Measurements from ENCODE around the gene EFCAB12. TPM values are rescaled to one million over a fixed set of nuclear protein-coding genes. Genes with fewer than 3 reads are reported as not detected.
"Not testable (repeated sequence)": the region's sequence is repeated elsewhere in the genome, so short reads cannot be mapped to it uniquely, and the experiment has no call there.

Gene EFCAB12
- total and polyA plus RNA-seq, 7 donors: 0.04 to 0.30 TPM; not detected in 5

GRCh38 chr3:129367821-129368220 lies 60.6 kb downstream of the EFCAB12 start:
- Histone ChIP-seq H3K27ac (no peak overlapping the region), H3K4me3 (no peak overlapping the region), H3K9me3 (no peaks in the 10 kb centered on the region), H3K4me1 (no peaks in the 10 kb centered on the region), H3K27me3 (ENCODE audit: insufficient read depth in 3 of 3, low read length in 2 of 3) (peaks cover 0 to 2% (median 0%) of the 10 kb centered on the region in 3 donors), H3K36me3 (ENCODE audit: insufficient read depth in 1 of 2, low read depth in 1 of 2) (no peaks in the 10 kb centered on the region)
- DNase-seq: no peak
- intact Hi-C loops (cut with DNase I): no loop called here
- WGBS, 3 donors: 49 to 67% (median 56%) methylated on average over 5 of the region's 5 CpGs
- ATAC-seq: no peak
- TF ChIP-seq CTCF (IDR thresholded peaks at IDR 0.05): no peak

GRCh38 chr3:129366312-129366831 lies 62.1 kb downstream of the EFCAB12 start:
- 42 to 48% (median 46%) methylated on average over 14 to 16 of the region's 16 CpGs for WGBS, 3 donors
- Histone ChIP-seq H3K9me3 (no peaks in the 10 kb centered on the region), H3K4me3 (no peak overlapping the region), H3K27ac (no peak overlapping the region), H3K4me1 (no peaks in the 10 kb centered on the region), H3K27me3 (ENCODE audit: insufficient read depth in 3 of 3, low read length in 2 of 3) (peaks cover 0 to 2% (median 0%) of the 10 kb centered on the region in 3 donors), H3K36me3 (ENCODE audit: insufficient read depth in 1 of 2, low read depth in 1 of 2) (no peaks in the 10 kb centered on the region)
- DNase-seq (no peak), ATAC-seq (peak in 3 of 4 donors; percentile 21 to 36 (median 30))
- TF ChIP-seq CTCF (IDR thresholded peaks at IDR 0.05): no peak
- intact Hi-C loops (cut with DNase I): no loop called here

- intact Hi-C loops (cut with DNase I): no loop called here
- no peak overlapping the region for H3K27ac ChIP-seq
- no peak for TF ChIP-seq CTCF (IDR thresholded peaks at IDR 0.05)
- WGBS, 3 donors: 43 to 45% (median 44%) methylated on average over 13 of the region's 13 CpGs
- no peak overlapping the region for H3K4me3 ChIP-seq
- H3K9me3 ChIP-seq: no peaks in the 10 kb centered on the region
- peaks cover 0 to 2% (median 0%) of the 10 kb centered on the region in 3 donors for H3K27me3 ChIP-seq (ENCODE audit: insufficient read depth in 3 of 3, low read length in 2 of 3)
- no peaks in the 10 kb centered on the region for H3K4me1 ChIP-seq
- DNase-seq (peak in 1 of 2 donors; percentile 63), ATAC-seq (peak in 2 of 4 donors; percentile 33 to 58)
- no peaks in the 10 kb centered on the region for H3K36me3 ChIP-seq (ENCODE audit: insufficient read depth in 1 of 2, low read depth in 1 of 2)
Observed at GRCh38 chr3:129365296-129366136, 62.9 kb downstream of the EFCAB12 start.

- H3K27ac ChIP-seq; H3K36me3 ChIP-seq (ENCODE audit: insufficient read depth in 1 of 2, low read depth in 1 of 2); H3K27me3 ChIP-seq (ENCODE audit: insufficient read depth in 3 of 3, low read length in 2 of 3); ATAC-seq; intact Hi-C loops (cut with DNase I); H3K9me3 ChIP-seq; H3K4me1 ChIP-seq; H3K4me3 ChIP-seq: not testable (repeated sequence)
- WGBS, 3 donors: 75 to 89% (median 83%) methylated on average over 2 of the region's 2 CpGs
- DNase-seq: peak in 1 of 2 donors; percentile 28
Observed at GRCh38 chr3:129364811-129365210, 63.6 kb downstream of the EFCAB12 start.

- intact Hi-C loops (cut with DNase I); H3K9me3 ChIP-seq; H3K27ac ChIP-seq; H3K27me3 ChIP-seq (ENCODE audit: insufficient read depth in 3 of 3, low read length in 2 of 3); ATAC-seq; H3K4me1 ChIP-seq; H3K4me3 ChIP-seq; H3K36me3 ChIP-seq (ENCODE audit: insufficient read depth in 1 of 2, low read depth in 1 of 2): not testable (repeated sequence)
- DNase-seq: peak in 1 of 2 donors; percentile 45
- 93 to 96% (median 93%) methylated on average over 12 to 28 of the region's 28 CpGs for WGBS, 3 donors
Observed at GRCh38 chr3:129363356-129363755, 65.1 kb downstream of the EFCAB12 start.
